Mammary epithelial cell (primary cell): ENCODE data around the gene CLEC2L.

Experiments used
- CTCF ChIP-seq, 2 donors: IDR thresholded peaks in 1 of 2; conservative IDR thresholded peaks in 1 of 2; 2 replicates each; pipeline ENCODE4 v1.5.1; 2011 to 2012; ENCODE audit warnings: inconsistent platforms in 2 of 2, low read length in 2 of 2, mild to moderate bottlenecking in 2 of 2, control low read depth in 1 of 2, low read depth in 1 of 2; ENCODE audit not compliant: insufficient read depth in 1 of 2; ENCODE audit errors: extremely low read depth in 1 of 2
- EZH2 ChIP-seq: IDR thresholded peaks from 2 replicates; pipeline ENCODE4 v1.6.1; 2012; ENCODE audit warnings: low read length, inconsistent platforms, borderline replicate concordance

- TF ChIP-seq EZH2 (no peak), CTCF (conservative IDR thresholded peaks at IDR 0.05 in 1 of 2, IDR thresholded peaks at IDR 0.05 in 1 of 2; ENCODE audit: extremely low read depth in 1 of 2, insufficient read depth in 1 of 2, low read depth in 1 of 2, low read length in 2 of 2) (no peak)
These were observed 68.2 kb downstream of the CLEC2L start for GRCh38 chr7:139591550-139592195.
